CD8-positive, alpha-beta memory T cell (primary cell): Measurements from ENCODE around the gene RFTN1. TPM values are rescaled to one million over a fixed set of nuclear protein-coding genes. Genes with fewer than 3 reads are reported as not detected.
A peak's percentile ranks its signal among the peaks of the same experiment; 100 is the strongest.

ENCODE experiments used
- CTCF ChIA-PET: fragments of 350-600 bp; sonication (Branson Sonifier 250); formaldehyde crosslinking; loops from one replicate; lab custom pipeline; 2021; ENCODE audit warnings: antibody characterized with exemption; lab: Charles Lee
- POLR2A ChIA-PET: fragments of 350-600 bp; sonication (Branson Sonifier 250); formaldehyde crosslinking; loops from one replicate; lab custom pipeline; 2021; ENCODE audit warnings: antibody characterized with exemption; lab: Charles Lee
- DNase-seq, 5 donors: peaks; one replicate each; pipeline versions ENCODE4 v3.0.0 to v3.0.0-alpha.2; 2020 to 2022; ENCODE audit warnings: mixed read lengths in 1 of 5
- H3K27ac ChIP-seq: one replicate; pipeline ENCODE4 v1.7.0; 2013; ENCODE audit warnings: low read depth, mild to moderate bottlenecking, low read length, moderate library complexity
- H3K27me3 ChIP-seq: 2 replicates; pipeline ENCODE4 v1.7.0; 2013; ENCODE audit warnings: low read length, mild to moderate bottlenecking; ENCODE audit not compliant: insufficient read depth, poor library complexity, severe bottlenecking
- H3K36me3 ChIP-seq: 2 replicates; pipeline ENCODE4 v1.7.0; 2013; ENCODE audit warnings: mild to moderate bottlenecking, low read length, moderate library complexity; ENCODE audit not compliant: insufficient read depth
- H3K4me1 ChIP-seq: 2 replicates; pipeline ENCODE4 v1.7.0; 2013; ENCODE audit warnings: mild to moderate bottlenecking, low read length, moderate library complexity; ENCODE audit not compliant: insufficient read depth
- H3K4me3 ChIP-seq: 2 replicates; pipeline ENCODE4 v1.7.0; 2013; ENCODE audit warnings: mild to moderate bottlenecking, low read length
- H3K9me3 ChIP-seq: 2 replicates; pipeline ENCODE4 v1.7.0; 2013; ENCODE audit warnings: mild to moderate bottlenecking, low read length
- H3K27ac Mint-ChIP-seq, 8 donors: one replicate each; pipeline ENCODE4 v1.8.0; 2020 to 2021; ENCODE audit warnings: mixed read lengths in 8 of 8, mild to moderate bottlenecking in 6 of 8, inconsistent platforms in 3 of 8, moderate library complexity in 3 of 8
- H3K27me3 Mint-ChIP-seq, 2 donors: one replicate each; pipeline ENCODE4 v1.8.0; 2020 to 2021; ENCODE audit warnings: mixed read lengths in 2 of 2, mild to moderate bottlenecking in 1 of 2, moderate library complexity in 1 of 2
- H3K36me3 Mint-ChIP-seq, 3 donors: one replicate each; pipeline ENCODE4 v1.8.0; 2020 to 2021; ENCODE audit warnings: mixed read lengths in 3 of 3, inconsistent platforms in 1 of 3, mild to moderate bottlenecking in 1 of 3
- H3K4me1 Mint-ChIP-seq, 3 donors: one replicate each; pipeline ENCODE4 v1.8.0; 2020 to 2021; ENCODE audit warnings: mixed read lengths in 3 of 3, inconsistent platforms in 1 of 3, mild to moderate bottlenecking in 1 of 3
- H3K4me3 Mint-ChIP-seq, 7 donors: one replicate each; pipeline ENCODE4 v1.8.0; 2020 to 2021; ENCODE audit warnings: mixed read lengths in 7 of 7, mild to moderate bottlenecking in 6 of 7, moderate library complexity in 4 of 7, inconsistent platforms in 2 of 7
- H3K9me3 Mint-ChIP-seq, 5 donors: one replicate each; pipeline ENCODE4 v1.8.0; 2020 to 2022; ENCODE audit warnings: mixed read lengths in 5 of 5, mild to moderate bottlenecking in 3 of 5, moderate library complexity in 2 of 5, inconsistent platforms in 1 of 5
- polyA plus RNA-seq: library from polyadenylated mRNA; unstranded; fragments of 300-500 nt; fragmentation: Illumina TruSeq; gene quantifications from one replicate; pipeline ENCODE4 v1.2.3, GENCODE V29; 2021
- total RNA-seq, 2 experiments: library from RNA; stranded (reverse); gene quantifications; one replicate each; pipeline ENCODE4 v1.2.3, GENCODE V29; 2021

The RFTN1 gene
- total and polyA plus RNA-seq, 3 experiments from 2014 or later, result 87.4 to 126 (median 125) TPM

GRCh38 chr3:16331319-16331883, 182.1 kb downstream of the RFTN1 start:
- Histone ChIP-seq H3K36me3 (peaks cover 49% of the 10 kb centered on the region), H3K9me3 (peaks cover 10% of the 10 kb centered on the region), H3K27ac (no peak overlapping the region), H3K4me1 (no peaks in the 10 kb centered on the region), H3K4me3 (no peak overlapping the region), H3K27me3 (no peaks in the 10 kb centered on the region)
- H3K36me3 Mint-ChIP-seq, result peaks cover 30 to 92% (median 35%) of the 10 kb centered on the region in 3 donors
- peaks cover 0 to 3% of the 10 kb centered on the region in 2 donors for H3K27me3 Mint-ChIP-seq
- H3K27ac Mint-ChIP-seq, result peak overlapping the region in 5 of 8 donors; percentile 3 to 77 (median 37)
- no peak for DNase-seq
- H3K4me1 Mint-ChIP-seq, result peaks cover 23 to 57% (median 50%) of the 10 kb centered on the region in 3 donors
- peaks cover 0 to 13% (median 8%) of the 10 kb centered on the region in 5 donors for H3K9me3 Mint-ChIP-seq
- no peak overlapping the region for H3K4me3 Mint-ChIP-seq
- CTCF ChIA-PET, result no interaction called here
- POLR2A ChIA-PET, result no interaction called here

- peak overlapping the region in 7 of 8 donors; percentile 29 to 77 (median 72) for H3K27ac Mint-ChIP-seq
- H3K36me3 ChIP-seq, result peaks cover 53% of the 10 kb centered on the region
- H3K36me3 Mint-ChIP-seq, result peaks cover 29 to 93% (median 35%) of the 10 kb centered on the region in 3 donors
- no peak overlapping the region for H3K4me3 ChIP-seq
- peaks cover 10% of the 10 kb centered on the region for H3K9me3 ChIP-seq
- no peaks in the 10 kb centered on the region for H3K27me3 ChIP-seq
- H3K4me1 Mint-ChIP-seq, result peaks cover 21 to 52% (median 44%) of the 10 kb centered on the region in 3 donors
- peaks cover 0 to 4% of the 10 kb centered on the region in 2 donors for H3K27me3 Mint-ChIP-seq
- H3K4me3 Mint-ChIP-seq, result no peak overlapping the region
- no peak for DNase-seq
- ChIA-PET CTCF (no interaction called here), POLR2A (no interaction called here)
- no peaks in the 10 kb centered on the region for H3K4me1 ChIP-seq
- H3K27ac ChIP-seq, result no peak overlapping the region
- H3K9me3 Mint-ChIP-seq, result peaks cover 0 to 13% (median 8%) of the 10 kb centered on the region in 5 donors
Measured at GRCh38 chr3:16330351-16330750, 183.1 kb downstream of the RFTN1 start.

- H3K36me3 Mint-ChIP-seq, result peaks cover 27 to 93% (median 34%) of the 10 kb centered on the region in 3 donors
- Histone ChIP-seq H3K27me3 (no peaks in the 10 kb centered on the region), H3K4me1 (no peaks in the 10 kb centered on the region), H3K36me3 (peaks cover 52% of the 10 kb centered on the region), H3K27ac (no peak overlapping the region), H3K4me3 (no peak overlapping the region), H3K9me3 (peaks cover 10% of the 10 kb centered on the region)
- peak overlapping the region in 3 of 8 donors; percentile 45 to 77 (median 56) for H3K27ac Mint-ChIP-seq
- ChIA-PET CTCF (no interaction called here), POLR2A (no interaction called here)
- H3K4me1 Mint-ChIP-seq, result peaks cover 16 to 50% (median 43%) of the 10 kb centered on the region in 3 donors
- H3K4me3 Mint-ChIP-seq, result no peak overlapping the region
- peaks cover 0 to 4% of the 10 kb centered on the region in 2 donors for H3K27me3 Mint-ChIP-seq
- DNase-seq, result no peak
- H3K9me3 Mint-ChIP-seq, result peaks cover 0 to 13% (median 8%) of the 10 kb centered on the region in 5 donors
Measured at GRCh38 chr3:16329826-16330129, 183.7 kb downstream of the RFTN1 start.

- CTCF ChIA-PET, result interaction anchor here (1.0 to 1.3 kb wide), 3 partner anchors 9 to 17 kb away, joined by 3 read pairs; no protein-coding TSS in a partner anchor
- Histone ChIP-seq H3K27ac (no peak overlapping the region), H3K4me1 (no peaks in the 10 kb centered on the region), H3K9me3 (peaks cover 10% of the 10 kb centered on the region), H3K36me3 (peaks cover 49% of the 10 kb centered on the region), H3K4me3 (no peak overlapping the region), H3K27me3 (no peaks in the 10 kb centered on the region)
- Mint-ChIP-seq H3K4me3 (peak overlapping the region in 1 of 7 donors; percentile 44), H3K9me3 (peaks cover 0 to 13% (median 8%) of the 10 kb centered on the region in 5 donors), H3K27ac (peak overlapping the region in 7 of 8 donors; percentile 26 to 91 (median 56)), H3K4me1 (peaks cover 13 to 45% (median 39%) of the 10 kb centered on the region in 3 donors), H3K27me3 (peaks cover 0 to 3% of the 10 kb centered on the region in 2 donors), H3K36me3 (peaks cover 22 to 90% (median 30%) of the 10 kb centered on the region in 3 donors)
- POLR2A ChIA-PET, result interaction anchor here (1.1 kb wide), 1 partner anchor 8 kb away, joined by 3 read pairs; no protein-coding TSS in a partner anchor
- DNase-seq, result no peak
Measured at GRCh38 chr3:16329036-16329825, 184.3 kb downstream of the RFTN1 start.

- no peak for DNase-seq
- Mint-ChIP-seq H3K4me3 (no peak overlapping the region), H3K4me1 (peaks cover 15 to 44% (median 32%) of the 10 kb centered on the region in 3 donors), H3K36me3 (peaks cover 22 to 94% (median 30%) of the 10 kb centered on the region in 3 donors), H3K27me3 (peaks cover 0 to 3% of the 10 kb centered on the region in 2 donors), H3K27ac (peak overlapping the region in 3 of 8 donors; percentile 58 to 63 (median 61)), H3K9me3 (peaks cover 0 to 13% (median 8%) of the 10 kb centered on the region in 5 donors)
- ChIA-PET POLR2A (interaction anchor here (0.6 to 1.1 kb wide), 2 partner anchors 9 to 30 kb away, joined by 3 to 6 read pairs; no protein-coding TSS in a partner anchor), CTCF (interaction anchor here (1.0 to 1.3 kb wide), 3 partner anchors 8 to 16 kb away, joined by 3 read pairs; no protein-coding TSS in a partner anchor)
- Histone ChIP-seq H3K4me1 (no peaks in the 10 kb centered on the region), H3K9me3 (peaks cover 10% of the 10 kb centered on the region), H3K36me3 (peaks cover 56% of the 10 kb centered on the region), H3K27ac (no peak overlapping the region), H3K27me3 (no peaks in the 10 kb centered on the region), H3K4me3 (no peak overlapping the region)
Measured at GRCh38 chr3:16328124-16328523, 185.4 kb downstream of the RFTN1 start.

- no peaks in the 10 kb centered on the region for H3K4me1 ChIP-seq
- H3K4me1 Mint-ChIP-seq, result peaks cover 8 to 33% (median 20%) of the 10 kb centered on the region in 3 donors
- H3K9me3 ChIP-seq, result peaks cover 9% of the 10 kb centered on the region
- CTCF ChIA-PET, result interaction anchor here (16.0 kb wide), 1 partner anchor 34 kb away, joined by 286 read pairs; no protein-coding TSS in a partner anchor
- H3K36me3 ChIP-seq, result peaks cover 66% of the 10 kb centered on the region
- POLR2A ChIA-PET, result no interaction called here
- no peaks in the 10 kb centered on the region for H3K27me3 ChIP-seq
- H3K4me3 ChIP-seq, result no peak overlapping the region
- no peak overlapping the region for H3K27ac ChIP-seq
- H3K9me3 Mint-ChIP-seq, result peaks cover 0 to 9% (median 6%) of the 10 kb centered on the region in 5 donors
- peaks cover 15 to 94% (median 19%) of the 10 kb centered on the region in 3 donors for H3K36me3 Mint-ChIP-seq
- peaks cover 0 to 2% of the 10 kb centered on the region in 2 donors for H3K27me3 Mint-ChIP-seq
- no peak overlapping the region for H3K4me3 Mint-ChIP-seq
- no peak for DNase-seq
- H3K27ac Mint-ChIP-seq, result peak overlapping the region in 6 of 8 donors; percentile 21 to 94 (median 50)
Measured at GRCh38 chr3:16326724-16327349, 186.7 kb downstream of the RFTN1 start.

GRCh38 chr3:16325850-16326249, 187.6 kb downstream of the RFTN1 start:
- Mint-ChIP-seq H3K27ac (peak overlapping the region in 5 of 8 donors; percentile 12 to 94 (median 37)), H3K4me3 (no peak overlapping the region), H3K27me3 (peaks cover 0 to 4% of the 10 kb centered on the region in 2 donors), H3K36me3 (peaks cover 10 to 94% (median 13%) of the 10 kb centered on the region in 3 donors), H3K4me1 (peaks cover 12 to 37% (median 16%) of the 10 kb centered on the region in 3 donors), H3K9me3 (peaks cover 0 to 2% (median 0%) of the 10 kb centered on the region in 5 donors)
- ChIA-PET POLR2A (no interaction called here), CTCF (interaction anchor here (16.0 kb wide), 1 partner anchor 33 kb away, joined by 286 read pairs; no protein-coding TSS in a partner anchor)
- Histone ChIP-seq H3K4me1 (no peaks in the 10 kb centered on the region), H3K27ac (no peak overlapping the region), H3K27me3 (no peaks in the 10 kb centered on the region), H3K36me3 (peaks cover 66% of the 10 kb centered on the region), H3K9me3 (peaks cover under 1% of the 10 kb centered on the region), H3K4me3 (no peak overlapping the region)
- no peak for DNase-seq
